GM10847 (cell line): ENCODE data around the gene CLUH.
A peak's percentile ranks its signal among the peaks of the same experiment; 100 is the strongest.

Experiments used
- POLR2A ChIP-seq: IDR thresholded peaks from 2 replicates; pipeline ENCODE4 v1.6.1; 2011; ENCODE audit not compliant: insufficient read length; ENCODE audit errors: extremely low read depth

The CLUH gene, protein sequence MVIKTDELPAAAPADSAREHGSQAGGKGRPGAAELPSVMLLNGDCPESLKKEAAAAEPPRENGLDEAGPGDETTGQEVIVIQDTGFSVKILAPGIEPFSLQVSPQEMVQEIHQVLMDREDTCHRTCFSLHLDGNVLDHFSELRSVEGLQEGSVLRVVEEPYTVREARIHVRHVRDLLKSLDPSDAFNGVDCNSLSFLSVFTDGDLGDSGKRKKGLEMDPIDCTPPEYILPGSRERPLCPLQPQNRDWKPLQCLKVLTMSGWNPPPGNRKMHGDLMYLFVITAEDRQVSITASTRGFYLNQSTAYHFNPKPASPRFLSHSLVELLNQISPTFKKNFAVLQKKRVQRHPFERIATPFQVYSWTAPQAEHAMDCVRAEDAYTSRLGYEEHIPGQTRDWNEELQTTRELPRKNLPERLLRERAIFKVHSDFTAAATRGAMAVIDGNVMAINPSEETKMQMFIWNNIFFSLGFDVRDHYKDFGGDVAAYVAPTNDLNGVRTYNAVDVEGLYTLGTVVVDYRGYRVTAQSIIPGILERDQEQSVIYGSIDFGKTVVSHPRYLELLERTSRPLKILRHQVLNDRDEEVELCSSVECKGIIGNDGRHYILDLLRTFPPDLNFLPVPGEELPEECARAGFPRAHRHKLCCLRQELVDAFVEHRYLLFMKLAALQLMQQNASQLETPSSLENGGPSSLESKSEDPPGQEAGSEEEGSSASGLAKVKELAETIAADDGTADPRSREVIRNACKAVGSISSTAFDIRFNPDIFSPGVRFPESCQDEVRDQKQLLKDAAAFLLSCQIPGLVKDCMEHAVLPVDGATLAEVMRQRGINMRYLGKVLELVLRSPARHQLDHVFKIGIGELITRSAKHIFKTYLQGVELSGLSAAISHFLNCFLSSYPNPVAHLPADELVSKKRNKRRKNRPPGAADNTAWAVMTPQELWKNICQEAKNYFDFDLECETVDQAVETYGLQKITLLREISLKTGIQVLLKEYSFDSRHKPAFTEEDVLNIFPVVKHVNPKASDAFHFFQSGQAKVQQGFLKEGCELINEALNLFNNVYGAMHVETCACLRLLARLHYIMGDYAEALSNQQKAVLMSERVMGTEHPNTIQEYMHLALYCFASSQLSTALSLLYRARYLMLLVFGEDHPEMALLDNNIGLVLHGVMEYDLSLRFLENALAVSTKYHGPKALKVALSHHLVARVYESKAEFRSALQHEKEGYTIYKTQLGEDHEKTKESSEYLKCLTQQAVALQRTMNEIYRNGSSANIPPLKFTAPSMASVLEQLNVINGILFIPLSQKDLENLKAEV (N-terminal part only)

GRCh38 chr17:2711608-2712299 lies at the start of gene CLUH:
Gene CLUH, minus strand, starts transcription at chr17:2711764. Its CDS starts 103 bp downstream, at chr17:2711661.
- peak; percentile 49 for TF ChIP-seq POLR2A

DNA sequence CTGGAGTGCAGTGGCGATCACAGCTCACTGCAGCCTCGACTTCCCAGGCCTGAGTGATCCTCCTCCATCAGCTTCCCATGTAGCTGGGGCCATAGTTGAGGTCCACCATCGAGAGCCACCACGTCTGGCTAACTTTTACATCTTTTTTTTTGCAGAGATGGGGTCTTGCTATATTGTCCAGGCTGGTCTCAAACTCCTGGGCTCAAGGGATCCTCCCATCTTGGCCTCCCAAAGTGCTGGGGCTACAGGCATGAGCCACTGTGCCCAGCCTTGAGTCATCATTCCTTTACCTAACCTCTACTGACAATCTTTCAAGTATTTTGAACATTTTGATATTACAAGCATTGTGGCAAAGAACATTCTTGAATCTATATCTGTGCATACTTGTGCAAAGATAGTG lies 47.3 kb upstream of the CLUH start:
- no peak for TF ChIP-seq POLR2A

- no peak for TF ChIP-seq POLR2A
Measured at GRCh38 chr17:2755891-2756724, 44.5 kb upstream of the CLUH start.

GRCh38 chr17:2751491-2751890 lies 39.9 kb upstream of the CLUH start:
- TF ChIP-seq POLR2A, result no peak

DNA sequence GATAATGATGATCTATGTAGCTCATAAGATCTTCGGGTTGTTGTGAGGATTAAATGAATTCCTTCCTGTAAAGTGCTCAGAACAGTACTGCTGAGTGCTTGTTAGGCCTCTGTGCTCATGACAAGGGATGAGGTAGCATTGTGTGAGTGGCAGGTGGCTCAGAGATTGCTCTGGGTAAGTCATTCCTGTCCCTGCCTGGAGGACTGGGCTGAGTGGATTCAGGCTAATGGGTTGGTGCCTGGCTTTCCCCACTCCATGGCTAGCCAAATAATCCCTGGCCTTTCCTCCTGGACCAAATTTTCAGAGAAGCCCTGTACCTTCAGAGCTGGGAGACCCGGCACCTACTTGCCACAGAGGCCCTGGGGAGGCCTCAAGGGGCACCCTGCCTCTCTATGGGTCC lies 39.2 kb upstream of the CLUH start:
- no peak for TF ChIP-seq POLR2A

- TF ChIP-seq POLR2A, result no peak
Measured at GRCh38 chr17:2749784-2750181, 38.2 kb upstream of the CLUH start.

- no peak for TF ChIP-seq POLR2A
Measured at GRCh38 chr17:2749058-2749783, 37.7 kb upstream of the CLUH start, which contains the start of gene CCDC92B. Gene CCDC92B, minus strand, starts transcription at chr17:2749652. Its CDS starts 14,507 bp downstream, at chr17:2735145.

- no peak for TF ChIP-seq POLR2A
Measured at GRCh38 chr17:2745317-2746037, 33.9 kb upstream of the CLUH start.

DNA sequence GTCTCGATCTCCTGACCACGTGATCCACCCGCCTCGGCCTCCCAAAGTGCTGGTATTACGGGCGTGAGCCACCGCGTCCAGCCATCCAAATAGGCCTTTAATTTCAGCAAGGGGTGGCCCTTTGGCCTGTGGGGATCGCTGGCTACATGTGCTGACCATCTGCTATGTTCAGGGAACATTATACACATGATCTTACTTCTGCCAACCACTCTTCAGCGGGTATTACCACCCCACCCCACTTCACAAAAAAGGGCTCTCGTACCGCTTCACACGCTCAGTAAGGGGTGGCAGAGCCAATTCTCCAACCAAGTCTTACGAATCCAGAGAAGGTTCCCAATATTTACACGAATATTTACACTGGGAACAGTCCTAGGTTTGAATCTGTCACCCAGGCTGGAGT lies 26.1 kb upstream of the CLUH start:
- no peak for TF ChIP-seq POLR2A

DNA sequence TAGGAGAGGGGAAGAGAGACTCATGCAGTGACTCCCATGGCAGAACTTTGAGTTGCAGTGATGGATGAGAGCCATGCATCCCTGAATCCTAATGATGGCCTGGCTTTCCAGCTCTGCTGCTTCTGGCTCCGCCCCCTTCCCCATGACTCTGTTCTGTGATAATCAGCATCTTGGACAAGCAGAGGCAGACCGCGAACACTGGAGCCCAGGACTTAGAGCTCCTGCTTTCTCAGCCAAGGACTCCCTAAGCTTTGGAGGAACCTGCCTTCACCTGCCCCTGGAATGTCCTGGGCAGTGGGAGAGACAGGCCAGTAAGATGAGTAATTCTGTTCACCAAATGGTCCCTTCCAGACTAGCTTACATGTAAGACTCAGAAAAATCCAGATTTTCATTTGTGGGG lies 25.4 kb upstream of the CLUH start:
- TF ChIP-seq POLR2A, result no peak

GRCh38 chr17:2735896-2736295 lies 24.3 kb upstream of the CLUH start:
- no peak for TF ChIP-seq POLR2A

DNA sequence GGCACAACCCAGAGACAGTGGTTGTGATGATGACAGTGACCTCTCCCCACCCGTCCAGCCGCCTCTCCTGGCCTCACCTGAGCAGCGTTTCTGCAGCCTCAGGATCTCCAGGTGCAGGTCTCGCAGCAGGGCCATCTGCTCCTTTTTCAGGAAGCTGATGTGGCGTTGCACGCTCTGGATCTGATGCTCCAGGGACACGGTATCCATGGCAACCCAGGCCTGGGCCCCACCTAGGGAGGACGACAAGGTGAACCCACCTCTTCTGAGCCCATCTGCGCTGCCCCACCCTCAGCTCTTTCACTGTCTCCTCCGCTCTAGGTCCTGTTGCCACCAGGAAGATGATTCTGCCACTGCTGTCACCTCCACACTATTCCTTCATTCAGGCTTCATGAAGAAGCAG lies 23.4 kb upstream of the CLUH start:
- TF ChIP-seq POLR2A, result no peak
